DND-41 (cell line): ENCODE data around the gene SNX14.

Experiments
- ATAC-seq: fragments of 200-7000 bp; cut with Tn5 transposase; 3 replicates; pipeline ENCODE4 v1.9.1; 2021; ENCODE audit warnings: low read depth; ENCODE audit not compliant: insufficient read depth
- DNase-seq: peaks from one replicate; pipeline ENCODE4 v3.0.0-alpha.2; 2020
- H2AFZ ChIP-seq: 2 replicates; pipeline ENCODE4 v1.6.0; 2012; ENCODE audit warnings: low read depth, low read length
- H3K27ac ChIP-seq: 2 replicates; pipeline ENCODE4 v1.5.1; 2012; ENCODE audit warnings: low read length, inconsistent platforms
- H3K27me3 ChIP-seq: fragments of 200-600 bp; sonication (generic); 2 replicates; pipeline ENCODE4 v1.6.0; 2012; ENCODE audit warnings: low read length, mild to moderate bottlenecking, inconsistent platforms; ENCODE audit not compliant: insufficient read depth, poor library complexity
- H3K36me3 ChIP-seq: 2 replicates; pipeline ENCODE4 v1.5.1; 2012; ENCODE audit warnings: low read length, inconsistent platforms; ENCODE audit not compliant: insufficient read depth
- H3K4me1 ChIP-seq: 2 replicates; pipeline ENCODE4 v1.5.1; 2012; ENCODE audit warnings: mild to moderate bottlenecking, low read length; ENCODE audit not compliant: insufficient read depth
- H3K4me2 ChIP-seq: 2 replicates; pipeline ENCODE4 v1.6.0; 2012; ENCODE audit warnings: mild to moderate bottlenecking, moderate library complexity, low read length, inconsistent platforms; ENCODE audit not compliant: insufficient read depth
- H3K4me3 ChIP-seq, 2 experiments: fragments of 200-600 bp in 1 of 2; shearing (Covaris generic) in 1 of 2; 2 replicates each; pipeline ENCODE4 v1.5.1; 2012 to 2016; ENCODE audit warnings: inconsistent platforms in 2 of 2, low read length in 2 of 2, mild to moderate bottlenecking in 2 of 2, low read depth in 1 of 2, moderate library complexity in 1 of 2
- H3K79me2 ChIP-seq: 2 replicates; pipeline ENCODE4 v1.6.0; 2012; ENCODE audit warnings: low read length, inconsistent platforms; ENCODE audit not compliant: insufficient read depth
- H3K9ac ChIP-seq: 2 replicates; pipeline ENCODE4 v1.6.0; 2012; ENCODE audit warnings: low read depth, mild to moderate bottlenecking, inconsistent platforms, low read length, moderate library complexity
- H3K9me3 ChIP-seq: 2 replicates; pipeline ENCODE4 v1.5.1; 2012; ENCODE audit warnings: low read length, moderate library complexity, mild to moderate bottlenecking, inconsistent platforms; ENCODE audit not compliant: insufficient read depth, severe bottlenecking
- H4K20me1 ChIP-seq: 2 replicates; pipeline ENCODE4 v1.6.0; 2012; ENCODE audit warnings: low read length; ENCODE audit not compliant: insufficient read depth
- CTCF ChIP-seq: IDR thresholded peaks from 2 replicates; pipeline ENCODE4 v1.5.1; 2012; ENCODE audit warnings: borderline replicate concordance, low read length, moderate library complexity, mild to moderate bottlenecking; ENCODE audit not compliant: poor library complexity, severe bottlenecking; ENCODE audit errors: extremely low read depth
- EZH2 ChIP-seq: IDR thresholded peaks from 3 replicates; pipeline ENCODE4 v1.6.1; 2012; ENCODE audit warnings: borderline replicate concordance, low read depth, mild to moderate bottlenecking, moderate library complexity, low read length, inconsistent platforms; ENCODE audit not compliant: severe bottlenecking

Gene SNX14

GRCh38 chr6:85620308-85620707 is 26.6 kb upstream of the SNX14 start:
- Histone ChIP-seq H3K4me2 (no peak overlapping the region), H3K4me3 (no peak overlapping the region), H4K20me1 (peaks cover 74% of the 10 kb centered on the region), H3K27me3 (no peaks in the 10 kb centered on the region), H3K9me3 (no peaks in the 10 kb centered on the region), H3K27ac (no peak overlapping the region), H3K79me2 (peaks cover 97% of the 10 kb centered on the region), H3K4me1 (no peaks in the 10 kb centered on the region), H2AFZ (no peak overlapping the region), H3K9ac (no peak overlapping the region), H3K36me3 (peaks cover 100% of the 10 kb centered on the region)
- TF ChIP-seq CTCF (no peak), EZH2 (no peak)
- DNase-seq (no peak), ATAC-seq (no peak)

- no peaks in the 10 kb centered on the region for H3K4me1 ChIP-seq
- no peaks in the 10 kb centered on the region for H3K27me3 ChIP-seq
- H3K4me3 ChIP-seq: no peak overlapping the region
- H3K9me3 ChIP-seq: no peaks in the 10 kb centered on the region
- TF ChIP-seq EZH2 (no peak), CTCF (no peak)
- H3K27ac ChIP-seq: no peak overlapping the region
- DNase-seq (no peak), ATAC-seq (no peak)
- no peak overlapping the region for H3K4me2 ChIP-seq
- H4K20me1 ChIP-seq: peaks cover 38% of the 10 kb centered on the region
- H3K36me3 ChIP-seq: peaks cover 99% of the 10 kb centered on the region
- no peak overlapping the region for H3K9ac ChIP-seq
- no peak overlapping the region for H2AFZ ChIP-seq
- peaks cover 57% of the 10 kb centered on the region for H3K79me2 ChIP-seq
Measured at GRCh38 chr6:85614780-85615179, 21.1 kb upstream of the SNX14 start.

- TF ChIP-seq CTCF (no peak), EZH2 (no peak)
- H3K4me1 ChIP-seq: no peaks in the 10 kb centered on the region
- no peaks in the 10 kb centered on the region for H3K27me3 ChIP-seq
- ATAC-seq (no peak), DNase-seq (no peak)
- H3K9me3 ChIP-seq: no peaks in the 10 kb centered on the region
- no peak overlapping the region for H3K9ac ChIP-seq
- peaks cover 31% of the 10 kb centered on the region for H4K20me1 ChIP-seq
- H3K27ac ChIP-seq: no peak overlapping the region
- H3K36me3 ChIP-seq: peaks cover 98% of the 10 kb centered on the region
- no peak overlapping the region for H3K4me3 ChIP-seq
- H2AFZ ChIP-seq: no peak overlapping the region
- no peak overlapping the region for H3K4me2 ChIP-seq
- peaks cover 39% of the 10 kb centered on the region for H3K79me2 ChIP-seq
Measured at GRCh38 chr6:85612690-85613474, 19.2 kb upstream of the SNX14 start.
